Uterus (tissue), 2 donors: ENCODE results near the gene GLOD5.

ENCODE experiments used
- POLR2A ChIP-seq, 2 donors: fragments of 450-650 bp; IDR thresholded peaks; one replicate each; pipeline ENCODE4 v1.6.1; 2016; ENCODE audit warnings: antibody characterized with exemption in 2 of 2, mild to moderate bottlenecking in 1 of 2, moderate library complexity in 1 of 2
- TF ChIP-seq, protein P1 (sequence below), 4 experiments: fragments of 200-600 bp in 2 of 4; fragments of 450-650 bp in 2 of 4; sonication (generic) in 2 of 4; IDR thresholded peaks; one replicate each; pipeline ENCODE4 v1.5.1; 2016 to 2019; ENCODE audit warnings: antibody characterized with exemption in 4 of 4, mild to moderate bottlenecking in 2 of 4, moderate library complexity in 1 of 4

DNA sequence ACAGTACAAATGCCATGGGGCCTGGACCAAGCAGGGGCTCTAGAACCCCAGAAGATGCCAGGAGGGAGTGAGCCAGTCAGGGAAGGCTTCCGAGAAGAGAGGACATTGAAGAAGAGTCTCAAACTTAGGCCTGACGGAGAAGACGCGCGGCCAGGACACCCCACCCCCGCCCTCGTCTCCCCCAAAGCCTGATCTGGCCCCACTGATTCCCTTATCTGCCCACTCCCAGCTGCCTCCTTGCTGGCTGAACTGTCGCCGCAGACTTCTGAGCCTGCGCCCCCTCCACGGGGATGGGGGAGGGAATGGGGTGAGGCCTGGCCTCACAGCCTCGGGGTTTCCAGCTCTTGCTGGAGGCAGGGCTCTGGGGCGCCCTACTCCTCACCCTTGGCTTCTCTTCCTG lies 21.2 kb downstream of the GLOD5 start:
- TF ChIP-seq, protein P1, sequence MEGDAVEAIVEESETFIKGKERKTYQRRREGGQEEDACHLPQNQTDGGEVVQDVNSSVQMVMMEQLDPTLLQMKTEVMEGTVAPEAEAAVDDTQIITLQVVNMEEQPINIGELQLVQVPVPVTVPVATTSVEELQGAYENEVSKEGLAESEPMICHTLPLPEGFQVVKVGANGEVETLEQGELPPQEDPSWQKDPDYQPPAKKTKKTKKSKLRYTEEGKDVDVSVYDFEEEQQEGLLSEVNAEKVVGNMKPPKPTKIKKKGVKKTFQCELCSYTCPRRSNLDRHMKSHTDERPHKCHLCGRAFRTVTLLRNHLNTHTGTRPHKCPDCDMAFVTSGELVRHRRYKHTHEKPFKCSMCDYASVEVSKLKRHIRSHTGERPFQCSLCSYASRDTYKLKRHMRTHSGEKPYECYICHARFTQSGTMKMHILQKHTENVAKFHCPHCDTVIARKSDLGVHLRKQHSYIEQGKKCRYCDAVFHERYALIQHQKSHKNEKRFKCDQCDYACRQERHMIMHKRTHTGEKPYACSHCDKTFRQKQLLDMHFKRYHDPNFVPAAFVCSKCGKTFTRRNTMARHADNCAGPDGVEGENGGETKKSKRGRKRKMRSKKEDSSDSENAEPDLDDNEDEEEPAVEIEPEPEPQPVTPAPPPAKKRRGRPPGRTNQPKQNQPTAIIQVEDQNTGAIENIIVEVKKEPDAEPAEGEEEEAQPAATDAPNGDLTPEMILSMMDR (IDR thresholded peaks at IDR 0.05): no peak
- TF ChIP-seq POLR2A (IDR thresholded peaks at IDR 0.05): no peak
